BJ (cell line): ENCODE results near the gene CCKAR. TPM values are rescaled to one million over a fixed set of nuclear protein-coding genes. Genes with fewer than 3 reads are reported as not detected.

Experiments
- CTCF ChIA-PET: fragments of 350-600 bp; formaldehyde crosslinking; extraction: SDS; loops from one replicate; lab custom pipeline; 2021; ENCODE audit warnings: antibody characterized with exemption, inconsistent platforms; lab: Yijun Ruan, JAX
- POLR2A ChIA-PET: fragments of 300-600 bp; sonication (Branson Sonifier 250); formaldehyde crosslinking; extraction: SDS; loops from one replicate; lab custom pipeline; 2021; ENCODE audit warnings: antibody characterized with exemption; lab: Charles Lee
- DNase-seq: peaks from one replicate; pipeline ENCODE4 v3.0.0-alpha.2; 2011; ENCODE audit warnings: low read depth
- H3K27me3 ChIP-seq: 2 replicates; pipeline ENCODE4 v1.6.0; 2011; ENCODE audit warnings: low read length; ENCODE audit not compliant: control insufficient read depth, insufficient read depth
- H3K36me3 ChIP-seq: 2 replicates; pipeline ENCODE4 v1.5.1; 2011; ENCODE audit warnings: low read length; ENCODE audit not compliant: control insufficient read depth, insufficient read depth
- H3K4me3 ChIP-seq: 2 replicates; pipeline ENCODE4 v1.5.1; 2011; ENCODE audit warnings: low read depth, mild to moderate bottlenecking, control low read depth, low read length
- polyA plus RNA-seq: library from polyadenylated mRNA; depleted of rRNA; stranded (reverse); fragments of >200 nt; gene quantifications from 2 replicates; pipeline ENCODE4 v1.2.3, GENCODE V29; 2011
- TF ChIP-seq, protein P1 (sequence below): IDR thresholded peaks from 2 replicates; pipeline ENCODE4 v1.5.1; 2011; ENCODE audit warnings: low read depth, mild to moderate bottlenecking, control low read depth, inconsistent platforms, low read length, moderate library complexity; ENCODE audit not compliant: insufficient read depth

Gene CCKAR
- polyA plus RNA-seq, 1 experiment: 0.12 TPM

DNA sequence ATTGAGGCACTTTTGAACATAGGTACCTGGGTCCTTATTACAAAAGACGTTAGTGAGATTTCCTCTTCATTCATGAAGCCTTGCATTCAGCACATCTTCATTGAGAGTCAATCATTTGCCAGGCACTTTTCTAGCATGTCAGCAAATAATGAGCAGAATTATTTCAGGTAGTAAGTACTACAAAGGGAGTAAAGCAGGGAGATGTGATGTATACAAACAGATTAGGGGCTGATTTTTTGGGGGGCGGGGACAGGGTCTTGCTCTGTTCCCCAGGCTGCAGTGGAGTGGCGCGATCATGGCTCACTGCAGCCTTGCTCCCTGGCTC lies 638 bp upstream of the CCKAR start:
- POLR2A ChIA-PET: no interaction called here
- Histone ChIP-seq H3K4me3 (no peak overlapping the region), H3K36me3 (no peaks in the 10 kb centered on the region), H3K27me3 (peaks cover 26% of the 10 kb centered on the region)
- DNase-seq: no peak
- CTCF ChIA-PET: interaction anchor here (1.1 kb wide), 1 partner anchor 12 kb away, joined by 3 read pairs; no protein-coding TSS in a partner anchor
- TF ChIP-seq, protein P1, sequence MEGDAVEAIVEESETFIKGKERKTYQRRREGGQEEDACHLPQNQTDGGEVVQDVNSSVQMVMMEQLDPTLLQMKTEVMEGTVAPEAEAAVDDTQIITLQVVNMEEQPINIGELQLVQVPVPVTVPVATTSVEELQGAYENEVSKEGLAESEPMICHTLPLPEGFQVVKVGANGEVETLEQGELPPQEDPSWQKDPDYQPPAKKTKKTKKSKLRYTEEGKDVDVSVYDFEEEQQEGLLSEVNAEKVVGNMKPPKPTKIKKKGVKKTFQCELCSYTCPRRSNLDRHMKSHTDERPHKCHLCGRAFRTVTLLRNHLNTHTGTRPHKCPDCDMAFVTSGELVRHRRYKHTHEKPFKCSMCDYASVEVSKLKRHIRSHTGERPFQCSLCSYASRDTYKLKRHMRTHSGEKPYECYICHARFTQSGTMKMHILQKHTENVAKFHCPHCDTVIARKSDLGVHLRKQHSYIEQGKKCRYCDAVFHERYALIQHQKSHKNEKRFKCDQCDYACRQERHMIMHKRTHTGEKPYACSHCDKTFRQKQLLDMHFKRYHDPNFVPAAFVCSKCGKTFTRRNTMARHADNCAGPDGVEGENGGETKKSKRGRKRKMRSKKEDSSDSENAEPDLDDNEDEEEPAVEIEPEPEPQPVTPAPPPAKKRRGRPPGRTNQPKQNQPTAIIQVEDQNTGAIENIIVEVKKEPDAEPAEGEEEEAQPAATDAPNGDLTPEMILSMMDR: no peak

DNA sequence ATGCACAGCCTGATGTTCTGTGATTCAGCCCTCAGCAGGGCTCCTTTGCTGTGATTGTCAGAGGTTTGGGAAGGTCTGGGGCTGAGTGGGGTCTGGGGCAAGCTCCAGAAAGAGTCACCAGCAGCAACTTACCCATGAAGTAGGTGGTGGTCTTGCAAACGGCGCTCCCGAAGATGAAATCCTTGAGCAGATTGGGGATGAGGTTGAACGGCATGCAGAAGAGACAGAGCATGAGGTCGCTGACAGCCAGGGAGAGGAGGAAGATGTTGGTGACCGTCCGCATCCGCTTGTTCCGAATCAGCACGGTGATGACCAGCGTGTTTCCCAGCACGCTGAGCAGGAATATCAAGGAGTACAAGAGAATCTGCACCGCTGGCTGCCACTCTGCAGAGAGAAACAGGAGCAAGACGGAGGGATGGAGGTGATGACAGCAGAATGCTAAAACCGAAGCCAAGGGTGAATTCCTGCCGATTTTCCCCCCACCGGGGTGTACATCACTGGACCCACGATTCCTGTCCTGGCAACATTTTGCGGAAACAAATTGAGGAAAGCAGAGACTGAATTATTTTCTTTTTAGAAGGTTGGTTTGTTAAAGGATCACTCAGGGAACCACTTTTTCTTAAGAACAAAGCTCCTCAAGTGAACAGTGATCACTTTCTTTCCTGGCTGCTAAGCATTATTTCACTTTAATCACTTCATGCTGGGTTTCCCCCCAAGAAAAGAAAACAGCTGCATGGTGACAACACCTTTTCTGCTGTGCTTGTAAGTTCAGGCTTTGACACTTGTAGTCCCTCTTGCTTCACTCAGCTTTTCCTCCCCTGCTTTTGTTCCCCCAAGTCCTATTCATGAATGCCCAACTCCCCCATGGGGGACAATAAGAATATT lies 941 bp downstream of the CCKAR start:
- POLR2A ChIA-PET: no interaction called here
- no peak for DNase-seq
- CTCF ChIA-PET: interaction anchor here (1.1 kb wide), 1 partner anchor 53 kb away, joined by 3 read pairs; no protein-coding TSS in a partner anchor
- peaks cover 25% of the 10 kb centered on the region for H3K27me3 ChIP-seq
- H3K4me3 ChIP-seq: no peak overlapping the region
- TF ChIP-seq, protein P1: no peak
- H3K36me3 ChIP-seq: no peaks in the 10 kb centered on the region

DNA sequence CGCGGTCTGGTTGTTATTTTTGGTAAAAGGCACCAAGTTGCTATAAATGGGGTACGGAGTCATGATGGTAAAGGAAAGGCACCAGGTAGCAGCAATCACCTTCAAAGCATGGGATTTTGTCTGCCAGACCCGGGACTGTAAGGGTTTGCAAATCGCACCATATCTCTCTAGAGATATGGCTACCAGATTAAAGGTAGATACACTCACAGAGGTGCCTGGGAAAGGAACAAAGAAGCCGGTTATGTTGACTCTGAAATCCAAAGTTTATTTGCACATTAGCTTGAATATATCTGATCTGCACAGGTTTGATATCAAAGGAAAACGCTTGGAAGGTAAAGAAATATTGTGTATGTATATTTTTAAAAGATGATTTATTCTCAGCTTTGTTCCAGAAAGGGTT lies 4.6 kb downstream of the CCKAR start:
- H3K27me3 ChIP-seq: peaks cover 14% of the 10 kb centered on the region
- no peak for DNase-seq
- TF ChIP-seq, protein P1: no peak
- no peak overlapping the region for H3K4me3 ChIP-seq
- ChIA-PET CTCF (interaction anchor here (0.9 to 1.6 kb wide), 3 partner anchors 24 to 234 kb away, joined by 3 read pairs; no protein-coding TSS in a partner anchor), POLR2A (no interaction called here)
- no peaks in the 10 kb centered on the region for H3K36me3 ChIP-seq

DNA sequence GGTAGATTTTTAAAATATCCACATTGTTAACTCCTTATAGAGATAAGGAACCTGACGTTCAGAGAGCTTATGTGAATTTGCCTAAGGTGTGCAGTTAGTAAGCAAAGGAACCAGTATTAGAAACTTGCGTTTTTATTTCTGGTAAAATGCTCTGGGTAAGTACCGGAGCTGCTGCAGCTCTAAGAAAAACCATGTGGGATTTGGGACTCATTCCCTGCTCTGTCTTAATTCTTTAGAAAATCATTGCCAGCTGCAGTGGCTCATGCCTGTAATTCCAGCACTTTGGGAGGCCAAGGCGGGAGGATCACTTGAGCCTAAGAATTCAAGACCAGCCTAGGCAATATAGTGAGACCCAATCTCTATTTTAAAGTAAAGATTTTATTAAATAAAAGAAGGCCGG lies 5.8 kb downstream of the CCKAR start:
- ChIA-PET POLR2A (no interaction called here), CTCF (no interaction called here)
- TF ChIP-seq, protein P1: no peak
- Histone ChIP-seq H3K4me3 (no peak overlapping the region), H3K27me3 (peaks cover 10% of the 10 kb centered on the region), H3K36me3 (no peaks in the 10 kb centered on the region)
- DNase-seq: no peak

DNA sequence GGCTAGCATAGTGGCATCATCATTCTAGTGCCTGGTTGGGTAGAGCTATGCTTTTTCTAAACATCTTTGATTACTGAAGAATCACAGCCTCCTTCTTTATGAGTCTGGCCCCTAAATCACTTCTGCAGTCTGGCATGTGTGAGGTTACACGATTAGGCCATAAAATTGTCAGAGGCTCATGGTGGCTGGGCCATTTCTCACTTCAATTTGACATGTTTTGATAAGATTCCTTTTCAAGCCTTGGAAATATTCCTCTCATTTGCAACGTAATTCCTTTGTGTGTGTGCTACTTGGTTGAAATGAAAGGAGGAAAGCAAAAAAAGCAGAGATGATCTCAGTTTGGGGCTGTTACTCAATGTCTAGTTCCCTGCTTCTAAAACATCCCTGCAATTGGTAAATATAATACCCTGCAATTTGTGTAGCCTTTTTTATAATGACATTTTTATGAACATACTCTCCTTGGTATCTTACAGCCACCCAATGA lies 6.2 kb downstream of the CCKAR start:
- Histone ChIP-seq H3K36me3 (no peaks in the 10 kb centered on the region), H3K27me3 (peaks cover 6% of the 10 kb centered on the region), H3K4me3 (no peak overlapping the region)
- POLR2A ChIA-PET: no interaction called here
- CTCF ChIA-PET: interaction anchor here (1.2 kb wide), 1 partner anchor 26 kb away, joined by 3 read pairs; no protein-coding TSS in a partner anchor
- peak; percentile 51 for DNase-seq
- TF ChIP-seq, protein P1: no peak
